ENCODE data around the gene ASB1.

Gene ASB1

GRCh38 chr2:238446371-238446770 is 19.6 kb downstream of the ASB1 start:
- DNase-seq = no peak

- no peak for DNase-seq
Measured at GRCh38 chr2:238448031-238448955, 21.6 kb downstream of the ASB1 start.

DNA sequence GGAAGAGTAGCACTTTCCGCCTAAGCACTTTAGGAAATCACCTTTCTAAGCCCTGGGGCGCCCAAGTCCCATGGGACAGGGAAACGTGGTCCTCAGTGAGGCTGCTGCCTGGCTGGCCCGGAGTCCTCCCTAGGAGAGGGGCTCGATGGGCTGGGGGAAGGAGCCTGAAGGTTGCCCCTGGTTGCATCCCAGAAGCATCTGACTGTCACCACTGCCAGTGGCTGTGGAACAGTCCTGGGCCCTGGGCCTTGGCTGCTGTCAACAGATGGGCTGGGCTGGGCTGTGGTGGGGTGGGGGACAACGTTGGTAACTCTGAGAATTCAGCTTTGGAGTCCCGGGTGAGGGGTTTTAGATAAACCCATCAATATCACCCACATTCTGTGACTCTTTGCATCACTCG is 22.5 kb downstream of the ASB1 start:
- DNase-seq = no peak

DNA sequence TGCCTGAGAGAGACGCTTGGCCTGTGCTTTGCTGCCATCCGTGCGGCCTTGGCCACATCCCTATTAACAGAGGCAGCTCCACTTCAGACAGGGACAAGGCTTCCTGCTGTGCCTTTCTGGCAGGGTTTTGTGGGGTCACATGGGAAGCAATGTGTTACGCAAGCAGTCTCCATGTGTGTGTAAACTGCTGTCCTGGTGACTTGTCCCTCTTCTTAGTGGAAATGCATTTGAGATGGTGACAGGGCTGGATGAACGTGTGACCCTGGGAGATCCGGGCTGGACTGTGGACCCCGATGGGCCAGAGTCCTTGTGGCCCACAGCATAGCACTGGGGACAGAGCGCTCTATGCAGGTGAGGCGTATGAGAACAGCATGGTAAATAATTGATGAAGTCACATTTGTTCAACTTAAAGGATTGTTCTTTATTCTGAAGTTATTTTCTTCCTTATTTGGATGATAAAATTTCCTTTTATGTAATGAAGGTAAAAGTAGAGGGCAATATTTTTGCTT is 23.2 kb downstream of the ASB1 start:
- DNase-seq = no peak

DNA sequence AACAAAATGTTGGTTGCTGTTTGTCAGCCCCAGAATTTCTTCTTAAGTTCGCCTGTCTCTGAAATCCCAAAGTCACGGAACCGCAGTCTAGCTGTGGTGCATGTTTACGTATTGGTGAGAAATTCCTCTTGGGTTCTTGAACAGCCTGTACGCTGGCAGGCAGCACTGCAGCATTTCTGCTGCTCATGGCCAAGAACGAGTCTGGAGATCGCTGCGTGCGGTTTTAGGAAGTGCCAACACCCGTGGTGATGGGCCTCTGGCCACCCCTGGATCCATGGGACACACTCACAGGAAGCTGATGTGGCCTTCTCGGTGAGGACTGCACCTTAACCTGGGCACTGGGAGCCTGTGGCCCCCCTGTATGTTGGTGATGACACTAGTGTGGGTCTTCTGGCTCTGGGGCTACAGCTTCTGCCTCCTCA is 23.7 kb downstream of the ASB1 start:
- DNase-seq = no peak

GRCh38 chr2:238453842-238454241 is 27.1 kb downstream of the ASB1 start:
- no peak for DNase-seq

GRCh38 chr2:238456449-238456848 is 29.7 kb downstream of the ASB1 start:
- no peak for DNase-seq

DNA sequence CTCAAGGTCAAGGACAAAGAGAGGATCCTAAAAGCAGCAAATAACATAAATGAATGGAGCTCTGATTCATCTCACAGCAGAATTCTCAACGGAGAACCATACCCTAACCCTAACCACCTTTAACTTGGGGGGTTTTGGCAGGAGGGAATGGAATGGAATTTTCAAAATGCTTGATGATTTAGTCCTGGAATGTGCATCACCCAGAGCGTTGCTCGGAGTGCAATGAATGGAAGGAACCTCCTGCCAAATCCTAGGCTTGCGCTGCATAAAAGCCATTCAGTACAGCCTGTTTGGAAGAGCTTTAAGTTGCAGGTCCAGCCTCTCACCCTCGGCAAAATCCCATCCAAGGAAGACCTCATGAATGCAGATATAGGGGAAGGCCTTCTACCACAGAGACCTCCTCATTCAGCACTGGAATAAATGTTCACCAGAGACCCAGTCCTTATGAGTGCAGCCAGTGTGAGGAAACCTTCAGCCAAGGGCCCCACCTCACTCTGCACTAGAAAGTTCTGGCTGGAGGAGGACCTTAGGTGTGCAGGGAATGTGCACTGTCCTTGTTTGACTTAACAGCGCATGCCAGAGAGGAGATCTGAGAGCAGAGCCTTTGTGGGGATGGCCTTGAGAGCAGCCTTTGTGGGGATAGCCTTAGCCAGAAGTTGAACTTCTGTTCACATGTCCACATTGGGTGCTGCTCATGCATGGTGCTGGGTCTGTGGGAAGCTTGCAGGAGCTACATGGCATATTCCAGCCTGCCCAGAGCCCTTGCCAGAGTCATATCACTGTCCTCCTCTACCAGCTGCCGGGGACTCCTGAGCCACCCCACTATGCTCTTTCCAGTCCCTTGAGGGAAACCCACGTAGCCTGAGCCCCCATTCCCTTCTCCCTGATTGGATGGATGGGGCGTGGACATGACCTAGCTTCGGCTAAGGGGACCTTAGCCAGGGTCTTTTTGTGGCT is 30.5 kb downstream of the ASB1 start:
- no peak for DNase-seq

- DNase-seq = no peak
Measured at GRCh38 chr2:238457927-238458324, 31.2 kb downstream of the ASB1 start.

DNA sequence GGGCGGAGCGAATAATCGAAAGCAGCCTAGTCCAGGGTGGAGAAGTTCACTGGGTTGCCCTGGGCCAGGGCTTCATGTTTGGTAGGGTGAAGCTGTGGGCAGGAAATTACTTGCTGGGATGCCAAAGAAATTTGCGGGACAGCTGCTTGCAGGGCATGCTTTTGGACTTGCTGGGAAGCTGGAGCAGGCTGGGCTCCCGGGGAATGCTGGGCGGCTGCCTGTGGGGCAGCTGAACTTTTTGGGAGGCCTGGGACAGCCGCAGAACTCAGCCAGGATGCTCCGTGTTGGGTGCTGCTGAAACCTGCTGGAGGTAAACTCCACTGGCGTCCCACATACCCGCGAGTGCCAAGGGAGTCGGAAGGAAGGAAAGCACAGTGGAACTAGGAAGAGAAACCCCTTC is 31.9 kb downstream of the ASB1 start:
- DNase-seq = no peak

DNA sequence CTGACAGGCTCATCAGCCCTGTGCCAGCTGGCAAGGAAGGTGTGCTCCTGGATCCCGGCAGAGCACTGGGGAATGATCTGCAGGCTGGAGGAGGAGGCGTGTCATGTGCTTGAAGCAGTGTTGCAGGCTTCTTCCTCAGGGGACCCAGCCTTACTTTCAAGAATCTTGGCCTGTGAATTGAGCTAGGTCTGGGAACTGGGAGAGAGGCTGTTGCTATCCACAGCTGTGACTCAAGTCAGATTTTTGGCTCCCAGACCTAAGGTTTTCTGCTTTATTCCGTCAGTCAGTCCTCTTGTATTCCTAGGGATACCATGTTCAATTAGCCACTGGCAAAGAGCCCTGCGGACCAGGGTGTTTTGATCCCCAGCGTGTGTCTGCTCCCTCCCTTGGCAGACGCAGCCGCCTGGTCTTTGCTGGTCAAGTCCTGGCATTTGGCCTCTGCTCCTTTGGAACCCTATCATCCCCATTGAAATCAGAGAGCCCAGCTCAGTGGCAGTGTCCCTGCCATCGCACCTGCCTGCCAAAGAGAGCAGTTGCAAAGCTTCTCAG is 32.4 kb downstream of the ASB1 start:
- DNase-seq = no peak

DNA sequence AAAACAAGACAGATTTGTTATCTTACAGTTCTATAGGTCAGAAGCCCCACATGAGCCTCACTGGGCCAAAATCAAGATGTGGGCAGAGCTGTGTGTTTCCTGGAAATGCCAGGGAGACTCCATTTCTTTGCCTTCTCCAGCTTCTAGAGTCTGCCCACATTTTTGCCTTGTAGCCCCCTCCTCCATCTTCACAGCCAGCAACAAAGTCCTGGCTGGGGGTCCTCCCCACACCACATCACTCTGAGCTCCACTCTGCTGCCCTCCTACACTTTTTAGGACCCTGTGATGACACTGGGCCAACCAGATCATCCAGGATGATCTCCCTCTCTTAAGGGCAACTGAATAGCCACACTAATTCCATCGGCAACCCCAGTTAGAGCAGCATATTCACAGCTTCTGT is 34.3 kb downstream of the ASB1 start:
- no peak for DNase-seq

GRCh38 chr2:238461491-238461890 is 34.8 kb downstream of the ASB1 start:
- DNase-seq = no peak

- no peak for DNase-seq
Measured at GRCh38 chr2:238461916-238462315, 35.2 kb downstream of the ASB1 start.

GRCh38 chr2:238462782-238463396 is 36.2 kb downstream of the ASB1 start:
- no peak for DNase-seq

DNA sequence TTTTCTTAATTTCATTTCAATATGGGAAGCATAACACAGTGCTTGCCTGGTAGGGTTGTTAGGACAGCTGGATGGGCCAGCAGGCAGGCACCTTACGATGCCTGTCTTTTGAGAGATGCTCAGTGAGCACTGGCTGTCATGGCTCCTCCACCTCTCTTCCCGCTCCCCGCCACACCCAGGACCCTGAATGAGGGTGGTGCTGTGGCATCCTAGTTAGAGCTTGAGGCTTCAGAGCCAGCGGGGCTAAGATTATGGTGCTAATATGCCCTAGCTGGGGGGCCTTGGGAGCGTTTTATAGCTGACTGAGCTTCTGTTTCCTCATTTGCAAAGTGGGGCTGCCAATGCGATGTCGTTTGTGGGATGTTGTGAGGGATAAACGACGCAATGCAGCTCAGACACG is 37.7 kb downstream of the ASB1 start:
- DNase-seq = no peak

DNA sequence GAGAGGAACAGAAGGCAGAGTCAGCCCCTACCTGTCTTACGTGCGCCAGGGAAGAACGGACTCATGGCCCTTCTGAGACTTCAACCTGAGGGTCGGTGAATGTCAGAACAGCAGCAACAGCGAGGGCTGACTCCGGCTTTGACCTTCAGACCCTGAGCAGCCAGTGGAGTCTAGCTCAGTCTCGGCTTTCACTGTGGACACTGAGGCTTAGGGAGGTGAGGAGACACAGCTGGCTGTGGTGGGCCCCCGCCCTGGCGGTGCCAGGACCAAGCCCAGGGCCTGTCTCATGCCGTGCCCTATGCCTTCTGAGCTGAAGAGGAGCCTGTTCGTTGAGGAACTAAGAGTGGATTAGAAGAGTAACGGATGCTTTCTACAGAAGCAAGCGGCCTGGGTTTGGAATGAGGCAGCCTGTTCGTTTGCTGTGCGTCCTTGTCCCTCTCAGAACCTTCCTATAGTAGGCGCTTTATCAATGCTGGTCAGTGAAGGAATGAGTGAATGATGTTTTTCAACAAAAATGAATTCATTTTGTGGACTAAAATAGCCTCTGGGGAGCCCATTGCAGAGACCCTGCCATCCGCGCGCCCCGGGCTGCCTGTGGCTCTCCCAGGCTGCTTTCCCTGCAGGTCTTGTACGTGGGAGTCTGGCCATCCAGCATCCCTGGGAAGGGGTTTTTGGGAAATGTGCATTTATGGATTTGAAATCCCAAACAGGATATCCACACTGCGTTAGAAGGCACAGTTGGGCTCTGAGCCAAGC is 38.9 kb downstream of the ASB1 start:
- no peak for DNase-seq

- no peak for DNase-seq
Measured at GRCh38 chr2:238466243-238466756, 39.6 kb downstream of the ASB1 start.

- no peak for DNase-seq
Measured at GRCh38 chr2:238467062-238467461, 40.3 kb downstream of the ASB1 start.

DNA sequence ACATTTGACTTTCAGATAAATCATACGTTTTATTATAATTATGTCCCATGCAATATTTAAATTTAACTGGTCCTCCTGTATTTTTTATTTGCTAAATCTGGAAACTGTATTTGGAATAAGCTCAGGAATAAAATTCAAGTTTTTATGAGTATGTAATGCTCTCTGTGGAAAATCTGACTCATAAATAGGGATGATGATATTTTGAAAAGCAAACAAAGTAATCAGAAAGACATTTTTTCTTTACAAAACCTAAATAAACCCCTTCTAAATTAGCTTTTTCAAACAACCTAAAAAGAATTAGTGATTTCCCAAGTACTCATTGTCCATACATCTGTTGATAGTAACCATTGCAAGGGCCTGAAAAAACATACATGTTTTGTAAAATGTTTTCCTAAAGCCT is 41.1 kb downstream of the ASB1 start:
- DNase-seq = no peak

DNA sequence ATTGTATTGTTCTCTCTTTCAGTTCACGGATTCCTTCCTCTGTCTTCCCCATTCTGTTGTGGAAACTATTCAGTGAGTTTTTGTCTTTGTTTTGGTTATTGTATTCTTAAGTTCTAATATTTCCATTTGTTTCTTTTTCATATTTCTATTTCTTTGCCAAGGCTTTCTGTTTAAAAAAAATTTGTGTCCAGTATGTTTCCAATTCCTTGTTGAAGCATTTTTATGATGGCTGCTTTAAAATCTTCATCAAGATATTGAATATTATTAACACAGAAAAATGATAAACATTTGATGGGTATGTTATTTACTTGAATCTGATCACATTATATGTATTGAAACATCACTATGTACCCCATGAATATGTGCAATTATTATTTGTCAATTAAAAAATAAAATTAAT is 42.4 kb downstream of the ASB1 start:
- no peak for DNase-seq

DNA sequence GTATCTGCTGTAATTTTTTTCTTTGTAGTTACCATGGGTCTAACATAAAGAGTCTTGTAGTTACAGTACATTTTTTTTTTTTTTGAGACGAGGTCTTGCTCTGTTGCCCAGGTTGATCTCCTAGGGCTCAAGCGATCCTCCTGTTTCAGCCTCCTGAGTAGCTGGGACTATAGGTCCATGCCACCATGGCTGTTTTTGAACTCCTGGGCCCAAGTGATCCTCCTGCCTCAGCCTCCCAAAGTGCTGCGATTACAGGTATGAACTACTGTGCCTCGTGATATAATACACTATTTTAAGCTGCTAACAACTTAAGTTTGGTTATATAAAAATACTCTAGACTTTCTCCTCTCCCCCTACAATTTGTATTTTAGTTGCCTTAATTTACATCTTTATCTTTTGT is 46.3 kb downstream of the ASB1 start:
- no peak for DNase-seq

All from activated CD4-positive, CD25-positive, alpha-beta regulatory T cell (primary cell).